Epithelial cell of proximal tubule (primary cell): ENCODE measurements around the gene ELMOD1. TPM values are rescaled to one million over a fixed set of nuclear protein-coding genes. Genes with fewer than 3 reads are reported as not detected.

Source experiments
- DNase-seq: peaks from one replicate; pipeline ENCODE4 v3.0.0-alpha.2; 2011; ENCODE audit warnings: low read depth
- H3K4me3 ChIP-seq: 2 replicates; pipeline ENCODE4 v1.5.1; 2011; ENCODE audit warnings: low read depth, mild to moderate bottlenecking, low read length
- CTCF ChIP-seq: conservative IDR thresholded peaks from 2 replicates; pipeline ENCODE4 v1.5.1; 2012; ENCODE audit warnings: low read depth, mild to moderate bottlenecking, low read length
- total RNA-seq: library from RNA; depleted of rRNA; stranded (reverse); fragments of >200 nt; gene quantifications from 2 replicates; pipeline ENCODE4 v1.2.3, GENCODE V29; 2015

Gene ELMOD1
- total RNA-seq, 1 donor from 2014 or later = not detected

DNA sequence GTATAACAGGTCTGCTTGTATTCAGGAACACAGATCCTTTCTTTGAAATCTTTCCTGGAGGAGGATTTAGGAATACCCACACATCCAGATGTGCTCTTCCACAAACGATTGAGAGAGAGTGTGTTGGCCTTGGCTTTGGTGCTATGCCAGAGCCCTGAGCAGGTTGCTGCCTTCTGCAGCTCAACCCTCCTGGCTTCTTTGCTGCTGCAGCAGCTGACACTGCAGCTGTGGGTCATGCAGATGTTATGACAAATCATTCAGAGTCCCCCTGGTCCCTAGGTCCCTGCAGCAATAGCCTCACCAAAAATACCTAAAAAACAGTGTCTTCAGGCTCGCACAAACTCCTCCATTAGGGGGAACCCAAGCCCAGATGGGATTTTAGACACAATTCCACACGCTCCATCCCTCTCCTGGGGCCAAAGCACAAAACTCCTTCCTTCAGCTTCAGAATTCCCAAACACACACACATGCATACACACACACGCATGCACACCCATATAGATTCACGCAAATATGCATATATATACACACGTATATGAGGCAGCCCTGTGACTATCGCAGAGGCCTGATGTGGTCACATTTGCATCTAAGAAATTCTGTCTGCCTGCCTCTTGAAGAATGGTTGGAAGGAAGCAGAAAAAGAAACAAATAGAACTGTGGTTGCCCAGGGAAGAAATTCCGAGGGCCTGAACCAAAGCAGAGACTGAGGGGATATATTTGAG, 85.5 kb downstream of the ELMOD1 start:
- no peak for TF ChIP-seq CTCF
- no peak for DNase-seq
- no peak overlapping the region for H3K4me3 ChIP-seq

- no peak for TF ChIP-seq CTCF
Observed at GRCh38 chr11:107677924-107678631, 87.1 kb downstream of the ELMOD1 start.

GRCh38 chr11:107678632-107678971, 87.7 kb downstream of the ELMOD1 start:
- DNase-seq = no peak
- no peak for TF ChIP-seq CTCF
- H3K4me3 ChIP-seq = no peak overlapping the region

More at GRCh38 chr11:107677924-107678631, 87.1 kb downstream of the ELMOD1 start:
- no peak for DNase-seq
- no peak overlapping the region for H3K4me3 ChIP-seq

GRCh38 chr11:107679255-107680024, 88.5 kb downstream of the ELMOD1 start:
- no peak for DNase-seq
- no peak for TF ChIP-seq CTCF
- no peak overlapping the region for H3K4me3 ChIP-seq

- no peak for TF ChIP-seq CTCF
- DNase-seq = no peak
- H3K4me3 ChIP-seq = no peak overlapping the region
Observed at GRCh38 chr11:107682171-107682570, 91.2 kb downstream of the ELMOD1 start.

GRCh38 chr11:107682572-107682971, 91.6 kb downstream of the ELMOD1 start:
- no peak for TF ChIP-seq CTCF
- H3K4me3 ChIP-seq = no peak overlapping the region
- no peak for DNase-seq
